Activated CD8-positive, alpha-beta memory T cell treated with anti-CD3 and anti-CD28 coated beads, Interleukin-2, amount 50 U/mL, for 48 hours (primary cell): ENCODE data around the gene ORMDL2.
"Not testable (repeated sequence)": the region's sequence is repeated elsewhere in the genome, so short reads cannot be mapped to it uniquely, and the experiment has no call there.

Experiments
- DNase-seq: peaks from one replicate; pipeline ENCODE4 v3.0.0-alpha.2; 2020

ORMDL2 gene

GRCh38 chr12:55829967-55830600 lies 12.2 kb downstream of the ORMDL2 start:
- DNase-seq, result peak; percentile 66

GRCh38 chr12:55830601-55831446 lies 13.0 kb downstream of the ORMDL2 start:
- DNase-seq, result peak; percentile 77

- DNase-seq, result no peak
These were observed 13.6 kb downstream of the ORMDL2 start for GRCh38 chr12:55831447-55831815.

- no peak for DNase-seq
These were observed 15.2 kb downstream of the ORMDL2 start for GRCh38 chr12:55833056-55833455.

- DNase-seq, result not testable (repeated sequence)
These were observed 16.6 kb downstream of the ORMDL2 start for GRCh38 chr12:55834400-55834799.

- no peak for DNase-seq
These were observed 20.5 kb downstream of the ORMDL2 start for GRCh38 chr12:55838361-55838760.

- no peak for DNase-seq
These were observed 21.7 kb downstream of the ORMDL2 start for GRCh38 chr12:55839345-55840140.

GRCh38 chr12:55840581-55841351 lies 22.9 kb downstream of the ORMDL2 start:
- no peak for DNase-seq

GRCh38 chr12:55842681-55843429 lies 25.0 kb downstream of the ORMDL2 start, which contains the start of gene MMP19:
MMP19 (minus strand) TSS chr12:55842936; CDS start chr12:55842830, 106 bp downstream.
- no peak for DNase-seq

- DNase-seq, result no peak
These were observed 25.6 kb downstream of the ORMDL2 start for GRCh38 chr12:55843431-55843830.

GRCh38 chr12:55844961-55845360 lies 27.1 kb downstream of the ORMDL2 start:
- no peak for DNase-seq

GRCh38 chr12:55845361-55845760 lies 27.5 kb downstream of the ORMDL2 start:
- DNase-seq, result no peak

- DNase-seq, result no peak
These were observed 28.1 kb downstream of the ORMDL2 start for GRCh38 chr12:55845785-55846496.

GRCh38 chr12:55847033-55847432 lies 29.2 kb downstream of the ORMDL2 start:
- DNase-seq, result peak; percentile 65

- no peak for DNase-seq
These were observed 29.9 kb downstream of the ORMDL2 start for GRCh38 chr12:55847603-55848291.

GRCh38 chr12:55849616-55850343 lies 31.9 kb downstream of the ORMDL2 start:
- DNase-seq, result no peak

GRCh38 chr12:55850401-55850800 lies 32.6 kb downstream of the ORMDL2 start:
- DNase-seq, result no peak

GRCh38 chr12:55850893-55851292 lies 33.1 kb downstream of the ORMDL2 start:
- no peak for DNase-seq

GRCh38 chr12:55852740-55853139 lies 34.9 kb downstream of the ORMDL2 start:
- DNase-seq, result no peak

- DNase-seq, result no peak
These were observed 43.6 kb downstream of the ORMDL2 start for GRCh38 chr12:55861396-55861795.
